Adrenal gland (tissue), 12 donors: ENCODE measurements around the gene LRRC8D. TPM values are rescaled to one million over a fixed set of nuclear protein-coding genes. Genes with fewer than 3 reads are reported as not detected.

ENCODE experiments used
- DNase-seq, 7 donors: peaks; one replicate each; pipeline ENCODE4 v3.0.0-alpha.2; 2019 to 2020
- H3K27ac ChIP-seq, 5 donors: fragments of 200-600 bp; sonication (generic) in 4 of 5; 1 replicate in 3 of 5; 2 replicates in 2 of 5; pipeline versions ENCODE4 v1.5.1 to v1.8.0; 2016 to 2020; ENCODE audit warnings: mild to moderate bottlenecking in 1 of 5
- H3K27me3 ChIP-seq: fragments of 200-600 bp; 2 replicates; pipeline ENCODE4 v1.8.0; 2021
- H3K36me3 ChIP-seq, 2 donors: fragments of 200-600 bp; replicated peaks in 1 of 2; 1 replicate in 1 of 2; 2 replicates in 1 of 2; pipeline versions ENCODE4 v1.5.1 to v1.8.0; 2018 to 2022
- H3K4me1 ChIP-seq, 2 donors: fragments of 200-600 bp; replicated peaks in 1 of 2; 1 replicate in 1 of 2; 2 replicates in 1 of 2; pipeline versions ENCODE4 v1.5.1 to v1.8.0; 2018 to 2021
- H3K4me3 ChIP-seq, 4 donors: fragments of 200-600 bp; sonication (generic) in 3 of 4; one replicate each; pipeline ENCODE4 v1.5.1; 2016 to 2018
- H3K9me3 ChIP-seq, 3 donors: fragments of 200-600 bp; sonication (generic) in 1 of 3; replicated peaks in 1 of 3; 1 replicate in 2 of 3; 2 replicates in 1 of 3; pipeline versions ENCODE4 v1.5.1 to v1.8.0; 2016 to 2021
- CTCF ChIP-seq, 6 experiments: fragments of 450-650 bp in 4 of 6; fragments of 200-600 bp in 2 of 6; sonication (generic) in 1 of 6; IDR thresholded peaks; 1 replicate in 5 of 6; 2 replicates in 1 of 6; pipeline versions ENCODE4 v1.5.1 to v1.8.0; 2016 to 2021; ENCODE audit warnings: antibody characterized with exemption in 6 of 6, mild to moderate bottlenecking in 2 of 6, moderate library complexity in 1 of 6
- POLR2A ChIP-seq, 2 donors: fragments of 450-650 bp; IDR thresholded peaks; one replicate each; pipeline ENCODE4 v1.6.1; 2017; ENCODE audit warnings: antibody characterized with exemption in 2 of 2, mild to moderate bottlenecking in 2 of 2, moderate library complexity in 1 of 2
- WGBS, 4 donors: extraction: QIAGEN DNeasy Blood & Tissue Kit in 2 of 4; methylation state at CpG; one replicate each; pipeline versions ENCODE4 v1.1.5 to v1.1.7; 2013 to 2017; 5-methylcytosine and 5-hydroxymethylcytosine counted together
- intact Hi-C, 2 donors: fragments of 100-400 bp; cut with DNase I; formaldehyde crosslinking; loops; one replicate each; pipeline versions ENCODE4 v1.14.1 to v1.15.0; 2022 to 2023
- polyA plus RNA-seq, 3 donors: library from polyadenylated mRNA; stranded (reverse); fragments of 200-250 nt in 2 of 3; fragments of 350-450 nt in 1 of 3; fragmentation: Illumina TruSeq in 1 of 3; extraction: RNeasy Lipid Tissue Mini Kit (QIAGEN cat#74804) in 1 of 3; gene quantifications; one replicate each; pipeline ENCODE4 v1.2.3, GENCODE V29; 2013 to 2014
- total RNA-seq, 9 donors: library from RNA; depleted of rRNA in 4 of 9; stranded (reverse); fragments of >200 nt in 4 of 9; fragments of 120-200 nt in 1 of 9; fragmentation: NEBNext Ultra II Directional in 1 of 9; extraction: Animal tissue kit (Norgen Biotek cat#: 25700) in 1 of 9; gene quantifications; one replicate each; pipeline versions ENCODE4 v1.1.0 to v1.2.4, GENCODE V29; 2013 to 2023
- donor health status: healthy with polysubstance abuse.
- donor health status: Bipolar disorder and iron deficiency.
- donor health status: DM: yes; HTN: yes; CAD: no.
- donor health status: DM: no; HTN: no; CAD: no.
- donor health status: DM: no; HTN: no; CAD: no.
- donor health status: DM: yes; HTN: yes; CAD: no.

The LRRC8D gene
- total and polyA plus RNA-seq, 12 donors, result 13.9 to 79.8 (median 57.2) TPM

DNA sequence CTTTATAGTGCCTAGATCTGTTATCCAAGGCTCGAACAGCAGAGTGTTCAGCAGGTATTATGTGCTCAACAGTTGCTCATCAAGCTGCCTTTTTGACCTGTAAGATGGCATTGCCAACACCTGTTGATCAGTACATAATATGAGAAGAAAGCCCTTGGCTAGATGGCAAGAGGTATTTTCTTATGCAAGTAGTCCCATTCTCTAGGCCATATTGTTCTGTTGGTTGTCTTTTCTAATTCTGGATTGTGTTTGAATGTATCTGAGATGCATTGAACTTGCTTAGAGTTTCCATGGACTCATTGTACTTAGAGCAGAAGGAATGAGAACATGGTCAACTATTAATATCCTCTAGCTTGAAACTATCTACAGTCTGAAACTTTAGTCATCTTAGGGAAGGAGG, 57.4 kb downstream of the LRRC8D start:
- H3K4me1 ChIP-seq, result no peaks in the 10 kb centered on the region
- WGBS, 4 donors, result 88 to 94% (median 90%) methylated on average over 1 of the region's 1 CpG
- H3K27ac ChIP-seq, result no peak overlapping the region
- no peaks in the 10 kb centered on the region for H3K9me3 ChIP-seq
- no peaks in the 10 kb centered on the region for H3K27me3 ChIP-seq
- TF ChIP-seq CTCF (IDR thresholded peaks at IDR 0.05), result no peak
- no peak for TF ChIP-seq POLR2A (IDR thresholded peaks at IDR 0.05)
- H3K4me3 ChIP-seq, result no peak overlapping the region
- intact Hi-C loops, result no loop called here
- H3K36me3 ChIP-seq, result no peaks in the 10 kb centered on the region
- DNase-seq, result no peak

- no peaks in the 10 kb centered on the region for H3K36me3 ChIP-seq
- no peak overlapping the region for H3K4me3 ChIP-seq
- DNase-seq, result no peak
- TF ChIP-seq POLR2A (IDR thresholded peaks at IDR 0.05), result no peak
- TF ChIP-seq CTCF (IDR thresholded peaks at IDR 0.05), result no peak
- H3K4me1 ChIP-seq, result no peaks in the 10 kb centered on the region
- 84 to 95% (median 91%) methylated on average over 1 of the region's 1 CpG for WGBS, 4 donors
- no peaks in the 10 kb centered on the region for H3K27me3 ChIP-seq
- no peak overlapping the region for H3K27ac ChIP-seq
- H3K9me3 ChIP-seq, result no peaks in the 10 kb centered on the region
- intact Hi-C loops, result no loop called here
These were observed 59.8 kb downstream of the LRRC8D start for GRCh38 chr1:89880679-89881078.

DNA sequence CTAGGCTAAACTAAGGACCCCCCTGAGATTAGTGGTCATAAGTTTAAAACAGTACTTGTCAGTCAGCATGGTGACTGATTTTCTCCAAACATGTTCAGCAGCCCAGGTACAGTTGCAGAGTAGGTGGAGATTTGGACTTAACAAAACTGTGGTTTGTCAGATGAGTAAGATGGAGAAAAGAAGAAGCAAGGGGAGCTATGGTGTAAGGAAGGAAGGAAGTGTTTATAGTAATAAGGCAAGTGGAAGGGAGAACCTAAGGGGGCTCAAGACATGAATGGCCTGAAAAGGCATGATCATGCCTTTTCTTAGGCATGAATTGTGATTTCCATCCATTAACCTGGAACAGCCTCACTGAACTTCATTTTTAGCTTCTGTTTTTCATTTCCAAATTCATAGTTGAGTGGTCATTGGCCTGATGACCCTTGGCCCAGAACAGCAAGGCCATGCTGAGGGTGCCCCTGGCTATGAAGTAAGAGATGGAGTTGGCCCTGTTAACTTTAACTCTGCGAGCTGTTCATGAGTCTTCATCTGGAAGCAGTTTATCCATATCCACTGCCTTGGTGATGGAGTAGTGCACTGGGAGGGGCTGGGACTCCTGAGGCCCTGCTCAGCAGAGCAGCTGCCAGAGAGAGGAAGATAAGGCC, 60.7 kb downstream of the LRRC8D start:
- no peak for DNase-seq
- no peak overlapping the region for H3K4me3 ChIP-seq
- TF ChIP-seq POLR2A (IDR thresholded peaks at IDR 0.05) (no peak), CTCF (IDR thresholded peaks at IDR 0.05) (no peak)
- H3K27me3 ChIP-seq, result no peaks in the 10 kb centered on the region
- no peak overlapping the region for H3K27ac ChIP-seq
- no peaks in the 10 kb centered on the region for H3K4me1 ChIP-seq
- no peaks in the 10 kb centered on the region for H3K36me3 ChIP-seq
- 86 to 100% (median 97%) methylated on average over 1 of the region's 1 CpG for WGBS, 4 donors
- intact Hi-C loops, result no loop called here
- no peaks in the 10 kb centered on the region for H3K9me3 ChIP-seq

GRCh38 chr1:89882348-89883029, 61.7 kb downstream of the LRRC8D start:
- intact Hi-C loops, result no loop called here
- Histone ChIP-seq H3K27me3 (no peaks in the 10 kb centered on the region), H3K4me3 (no peak overlapping the region), H3K9me3 (no peaks in the 10 kb centered on the region), H3K36me3 (no peaks in the 10 kb centered on the region), H3K27ac (no peak overlapping the region), H3K4me1 (no peaks in the 10 kb centered on the region)
- 97 to 98% (median 98%) methylated on average over 6 of the region's 6 CpGs for WGBS, 4 donors
- no peak for DNase-seq
- TF ChIP-seq CTCF (IDR thresholded peaks at IDR 0.05) (no peak), POLR2A (IDR thresholded peaks at IDR 0.05) (no peak)
